OCI-LY7 (cell line): ENCODE data around the gene ACTG2. TPM values are rescaled to one million over a fixed set of nuclear protein-coding genes. Genes with fewer than 3 reads are reported as not detected.
A peak's percentile ranks its signal among the peaks of the same experiment; 100 is the strongest.

ENCODE experiments used
- BruUV-seq: library from RNA; stranded (reverse); fragments of 400-500 nt; replicated peaks from 2 replicates; lab custom pipeline; 2021; lab: Mats Ljungman, UMichigan
- CTCF ChIA-PET: fragments of 300-600 bp; sonication (Branson Sonifier 250); formaldehyde crosslinking; loops from one replicate; lab custom pipeline; 2022; ENCODE audit warnings: antibody characterized with exemption; ENCODE audit not compliant: unreplicated experiment; lab: Charles Lee
- POLR2A ChIA-PET: fragments of 300-600 bp; sonication (Branson Sonifier 250); formaldehyde crosslinking; loops from one replicate; lab custom pipeline; 2022; ENCODE audit warnings: antibody characterized with exemption; lab: Charles Lee
- DNase-seq: peaks from one replicate; pipeline ENCODE4 v3.0.0-alpha.2; 2015; ENCODE audit warnings: low spot score
- H2AFZ ChIP-seq: fragments of 200-600 bp; sonication (generic), shearing (Covaris generic); 2 replicates; pipeline ENCODE4 v1.6.1; 2014; ENCODE audit warnings: mild to moderate bottlenecking, antibody characterized with exemption, low read length, moderate library complexity
- H3K27ac ChIP-seq: fragments of 200-600 bp; sonication (generic); 2 replicates; pipeline ENCODE4 v1.5.1; 2014; ENCODE audit warnings: mixed run types, low read depth, mild to moderate bottlenecking, moderate library complexity, low read length, inconsistent platforms; ENCODE audit not compliant: poor library complexity, severe bottlenecking
- H3K36me3 ChIP-seq: fragments of 200-600 bp; sonication (generic); 2 replicates; pipeline ENCODE4 v1.6.1; 2014; ENCODE audit warnings: mild to moderate bottlenecking, antibody characterized with exemption, low read length, moderate library complexity, mixed read lengths; ENCODE audit not compliant: insufficient read depth
- H3K4me1 ChIP-seq: fragments of 200-600 bp; sonication (generic); 2 replicates; pipeline ENCODE4 v1.5.1; 2014; ENCODE audit warnings: mild to moderate bottlenecking, low read length; ENCODE audit not compliant: insufficient read depth, poor library complexity, severe bottlenecking
- H3K4me2 ChIP-seq: fragments of 200-600 bp; sonication (generic); 2 replicates; pipeline ENCODE4 v1.6.1; 2014; ENCODE audit warnings: mild to moderate bottlenecking, low read length
- H3K4me3 ChIP-seq: fragments of 200-600 bp; sonication (generic); 2 replicates; pipeline ENCODE4 v1.5.1; 2014; ENCODE audit warnings: mild to moderate bottlenecking, low read depth, low read length; ENCODE audit not compliant: poor library complexity, severe bottlenecking
- H3K79me2 ChIP-seq: fragments of 200-600 bp; sonication (generic); 2 replicates; pipeline ENCODE4 v1.6.1; 2016; ENCODE audit warnings: low read depth, mild to moderate bottlenecking, low read length, moderate library complexity, mixed read lengths; ENCODE audit not compliant: insufficient read depth
- H3K9me2 ChIP-seq: fragments of 200-600 bp; sonication (generic); 2 replicates; pipeline ENCODE4 v1.6.1; 2016; ENCODE audit warnings: mild to moderate bottlenecking, low read length, mixed read lengths; ENCODE audit not compliant: insufficient read depth
- H3K9me3 ChIP-seq: fragments of 200-600 bp; sonication (generic); 2 replicates; pipeline ENCODE4 v1.6.1; 2014; ENCODE audit warnings: mild to moderate bottlenecking, mixed run types, low read length, mixed read lengths
- H4K20me1 ChIP-seq: fragments of 200-600 bp; sonication (generic); 2 replicates; pipeline ENCODE4 v1.6.1; 2014; ENCODE audit warnings: mild to moderate bottlenecking, antibody characterized with exemption, low read length, moderate library complexity, mixed read lengths; ENCODE audit not compliant: insufficient read depth
- EZH2phosphoT487 ChIP-seq: fragments of 200-600 bp; sonication (generic); IDR thresholded peaks from 2 replicates; pipeline ENCODE4 v1.6.1; 2018; ENCODE audit warnings: low read depth, borderline replicate concordance, mild to moderate bottlenecking, mixed run types, antibody characterized with exemption, low read length, moderate library complexity, mixed read lengths
- intact Hi-C: fragments of 100-400 bp; cut with micrococcal nuclease; formaldehyde crosslinking; loops from one replicate; pipeline ENCODE4 v1.10.0; 2022; ENCODE audit not compliant: unreplicated experiment
- total RNA-seq, 2 experiments: library from RNA; depleted of rRNA in 1 of 2; stranded (reverse); fragments of >200 nt in 1 of 2; shearing (Covaris generic) in 1 of 2; gene quantifications; 2 replicates each; pipeline ENCODE4 v1.2.3, GENCODE V29; 2014 to 2022
- TF ChIP-seq, protein P1 (sequence below): fragments of 200-600 bp; sonication (generic); conservative IDR thresholded peaks from 2 replicates; pipeline ENCODE4 v1.5.1; 2014; ENCODE audit warnings: mild to moderate bottlenecking, antibody characterized with exemption, low read length, moderate library complexity, mixed read lengths

The ACTG2 gene
- total RNA-seq, 2 experiments from 2014 or later: not detected

DNA sequence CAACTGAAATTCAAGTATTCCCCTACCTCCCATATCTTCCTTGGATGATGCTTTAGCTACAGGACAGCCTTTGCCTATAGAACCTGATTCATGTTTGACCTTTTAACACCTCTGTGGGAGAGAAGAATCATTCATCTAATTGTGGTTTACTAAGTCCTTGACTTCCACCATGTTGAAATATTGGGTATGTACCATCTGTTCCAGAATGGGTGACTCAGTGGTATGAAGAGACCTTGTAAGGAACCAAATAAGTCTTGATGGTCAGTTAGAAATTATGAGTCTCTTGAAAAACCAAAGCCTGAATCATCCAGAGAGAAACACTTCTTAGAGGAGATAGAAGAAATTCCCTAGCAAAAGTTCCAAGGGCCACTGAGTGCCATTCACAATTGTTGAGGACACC lies 36.6 kb upstream of the ACTG2 start:
- intact Hi-C loops: no loop called here
- no peaks in the 10 kb centered on the region for H3K9me3 ChIP-seq
- ChIA-PET POLR2A (no interaction called here), CTCF (no interaction called here)
- H3K4me1 ChIP-seq: peaks cover 10% of the 10 kb centered on the region
- DNase-seq: no peak
- no peaks in the 10 kb centered on the region for H3K9me2 ChIP-seq
- peak overlapping the region; percentile 10; the same call in 1 of the 2 replicates for H3K4me2 ChIP-seq
- no peak for TF ChIP-seq EZH2phosphoT487
- TF ChIP-seq, protein P1, sequence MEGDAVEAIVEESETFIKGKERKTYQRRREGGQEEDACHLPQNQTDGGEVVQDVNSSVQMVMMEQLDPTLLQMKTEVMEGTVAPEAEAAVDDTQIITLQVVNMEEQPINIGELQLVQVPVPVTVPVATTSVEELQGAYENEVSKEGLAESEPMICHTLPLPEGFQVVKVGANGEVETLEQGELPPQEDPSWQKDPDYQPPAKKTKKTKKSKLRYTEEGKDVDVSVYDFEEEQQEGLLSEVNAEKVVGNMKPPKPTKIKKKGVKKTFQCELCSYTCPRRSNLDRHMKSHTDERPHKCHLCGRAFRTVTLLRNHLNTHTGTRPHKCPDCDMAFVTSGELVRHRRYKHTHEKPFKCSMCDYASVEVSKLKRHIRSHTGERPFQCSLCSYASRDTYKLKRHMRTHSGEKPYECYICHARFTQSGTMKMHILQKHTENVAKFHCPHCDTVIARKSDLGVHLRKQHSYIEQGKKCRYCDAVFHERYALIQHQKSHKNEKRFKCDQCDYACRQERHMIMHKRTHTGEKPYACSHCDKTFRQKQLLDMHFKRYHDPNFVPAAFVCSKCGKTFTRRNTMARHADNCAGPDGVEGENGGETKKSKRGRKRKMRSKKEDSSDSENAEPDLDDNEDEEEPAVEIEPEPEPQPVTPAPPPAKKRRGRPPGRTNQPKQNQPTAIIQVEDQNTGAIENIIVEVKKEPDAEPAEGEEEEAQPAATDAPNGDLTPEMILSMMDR: no peak
- no TSS peak for BruUV-seq
- H4K20me1 ChIP-seq: no peaks in the 10 kb centered on the region
- H3K4me3 ChIP-seq: no peak overlapping the region
- no peaks in the 10 kb centered on the region for H3K79me2 ChIP-seq
- H3K36me3 ChIP-seq: peaks cover 91% of the 10 kb centered on the region
- H3K27ac ChIP-seq: no peak overlapping the region
- no peak overlapping the region for H2AFZ ChIP-seq

DNA sequence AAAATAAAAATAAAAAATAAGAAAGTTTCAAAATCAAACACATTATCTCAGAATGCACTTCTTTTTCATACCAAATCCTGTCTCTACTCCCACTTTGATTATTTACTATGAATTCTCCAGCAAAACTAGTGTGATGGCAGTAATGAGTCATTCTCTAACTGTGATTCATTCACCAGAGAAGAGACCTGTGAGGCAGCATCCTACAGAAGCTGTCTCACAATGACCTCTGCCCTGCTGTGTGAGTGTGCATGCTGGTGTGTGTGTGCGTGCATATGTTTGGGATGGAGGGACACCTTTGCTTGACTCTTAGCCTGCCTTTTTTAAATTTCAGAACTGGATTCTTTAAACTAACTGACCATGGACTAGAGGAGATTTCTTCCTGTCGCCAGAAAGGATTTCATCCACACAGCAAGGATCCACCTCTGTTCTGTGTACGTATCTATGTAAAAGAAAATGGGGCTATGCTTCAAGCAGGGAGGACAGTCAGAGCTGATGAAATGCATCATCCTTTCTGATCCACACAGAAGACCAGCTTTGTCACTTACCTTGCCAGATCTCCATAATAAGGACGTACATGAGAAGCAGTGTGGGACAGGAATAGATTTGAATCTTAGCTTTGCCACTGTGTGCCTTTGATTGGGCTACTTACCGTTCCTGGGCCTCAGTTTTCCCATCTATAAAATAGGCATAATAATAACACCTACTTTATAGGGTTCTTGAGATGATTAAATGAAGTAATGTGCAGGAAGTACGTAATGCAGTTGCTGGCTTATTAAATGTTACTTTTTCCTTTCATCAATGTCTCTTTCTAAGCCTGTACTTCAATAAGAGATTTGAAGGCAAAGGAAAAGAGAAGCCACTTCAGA lies 32.9 kb upstream of the ACTG2 start:
- Histone ChIP-seq H3K4me2 (no peak overlapping the region), H4K20me1 (no peaks in the 10 kb centered on the region), H2AFZ (no peak overlapping the region), H3K4me1 (peaks cover 10% of the 10 kb centered on the region), H3K79me2 (no peaks in the 10 kb centered on the region), H3K9me3 (no peaks in the 10 kb centered on the region), H3K9me2 (no peaks in the 10 kb centered on the region), H3K36me3 (peaks cover 91% of the 10 kb centered on the region), H3K27ac (no peak overlapping the region), H3K4me3 (no peak overlapping the region)
- TF ChIP-seq EZH2phosphoT487: no peak
- TF ChIP-seq, protein P1: no peak
- DNase-seq: no peak
- intact Hi-C loops: no loop called here
- CTCF ChIA-PET: no interaction called here
- POLR2A ChIA-PET: no interaction called here
- BruUV-seq: no TSS peak

DNA sequence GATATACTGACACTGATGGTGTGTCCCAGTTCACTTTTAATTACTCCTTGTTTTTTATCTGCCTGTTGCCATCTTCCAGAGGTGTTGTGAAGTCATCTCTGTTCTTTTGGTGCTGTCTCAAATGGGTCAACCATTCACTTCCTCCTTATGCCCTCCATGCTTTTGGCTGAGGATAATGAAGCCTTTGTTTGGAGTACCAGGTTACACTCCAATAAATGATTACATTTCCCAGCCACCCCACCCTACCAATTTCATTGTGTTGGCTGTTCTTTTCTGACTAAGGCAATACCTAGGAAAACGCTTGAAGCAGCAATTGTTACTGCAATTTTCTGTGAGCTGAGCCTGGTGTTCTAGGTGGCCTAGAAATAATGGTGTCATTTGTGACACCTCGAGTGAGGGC lies 29.8 kb upstream of the ACTG2 start:
- no peaks in the 10 kb centered on the region for H4K20me1 ChIP-seq
- intact Hi-C loops: no loop called here
- no peak for DNase-seq
- H2AFZ ChIP-seq: no peak overlapping the region
- H3K79me2 ChIP-seq: no peaks in the 10 kb centered on the region
- no peaks in the 10 kb centered on the region for H3K9me3 ChIP-seq
- ChIA-PET POLR2A (interaction anchor here (1.0 to 1.5 kb wide), 2 partner anchors 11 to 35 kb away, joined by 4 read pairs; partner anchors contain the start of gene STAMBP), CTCF (no interaction called here)
- no peak overlapping the region for H3K4me2 ChIP-seq
- no peaks in the 10 kb centered on the region for H3K4me1 ChIP-seq
- H3K36me3 ChIP-seq: peaks cover 72% of the 10 kb centered on the region
- BruUV-seq: no TSS peak
- TF ChIP-seq, protein P1: no peak
- TF ChIP-seq EZH2phosphoT487: no peak
- no peaks in the 10 kb centered on the region for H3K9me2 ChIP-seq
- H3K27ac ChIP-seq: no peak overlapping the region
- no peak overlapping the region for H3K4me3 ChIP-seq
